Suppressor macrophage treated with lipopolysaccharide for 1 hour (primary cell): ENCODE results near the gene UBR4.
"Not testable (repeated sequence)": the region's sequence is repeated elsewhere in the genome, so short reads cannot be mapped to it uniquely, and the experiment has no call there.

Experiments
- DNase-seq, 3 donors: peaks; one replicate each; pipeline ENCODE4 v3.0.0-alpha.2; 2020 to 2022

Gene UBR4

DNA sequence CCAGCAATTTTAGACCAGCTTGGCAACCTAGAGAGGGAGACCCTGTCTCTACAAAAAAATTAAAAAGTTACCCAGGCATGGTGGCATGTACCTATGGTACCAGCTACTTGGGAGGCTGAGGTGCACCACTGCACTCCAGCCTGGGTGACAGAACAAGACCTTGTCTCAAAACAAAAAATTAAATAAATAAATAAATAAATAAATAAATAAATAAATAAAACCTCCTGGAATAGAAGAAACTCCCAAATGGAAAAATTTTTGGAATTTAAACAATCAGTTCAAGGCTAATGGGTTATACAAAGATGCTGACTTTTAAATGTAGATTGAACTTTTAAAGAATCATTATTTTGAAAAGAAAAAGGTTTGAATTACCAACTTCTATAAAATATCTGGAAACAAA is 22.2 kb downstream of the UBR4 start:
- no peak for DNase-seq

DNA sequence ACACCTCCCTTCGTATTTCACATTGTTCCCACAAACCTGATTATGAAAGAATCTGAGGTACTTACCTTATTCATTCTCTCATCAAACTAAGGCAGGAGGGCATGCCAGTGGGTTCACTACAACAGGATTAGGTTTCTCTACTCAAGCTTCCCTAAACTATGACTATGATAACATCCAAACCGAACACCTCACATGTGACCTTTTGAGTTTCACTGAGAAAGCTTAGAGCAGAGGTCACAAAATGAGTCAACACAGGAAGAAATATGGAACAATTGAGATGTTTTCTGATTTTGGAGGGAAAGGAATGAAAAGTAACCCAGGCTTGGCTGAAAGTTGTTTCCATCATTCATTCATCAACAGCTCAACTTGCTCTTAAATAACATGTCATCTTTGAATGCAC is 24.1 kb downstream of the UBR4 start:
- DNase-seq: no peak

DNA sequence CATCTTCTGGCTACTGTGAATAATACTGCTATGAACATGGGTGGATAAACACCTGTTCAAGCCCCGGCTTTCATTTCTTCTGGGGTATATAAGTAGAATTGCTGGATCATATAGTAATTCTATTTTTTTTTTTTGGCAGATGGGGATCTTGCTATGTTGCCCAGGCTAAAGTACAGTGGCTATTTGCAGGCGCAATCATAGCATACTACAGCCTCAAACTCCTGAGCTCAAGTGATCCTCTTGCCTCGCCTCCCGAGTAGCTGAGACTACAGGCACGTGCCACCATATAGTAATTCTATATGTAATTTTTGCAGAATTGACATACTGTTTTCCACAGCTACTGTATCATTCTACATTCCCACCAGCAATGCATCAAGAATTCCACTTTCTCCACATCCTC is 27.8 kb downstream of the UBR4 start:
- DNase-seq: no peak

DNA sequence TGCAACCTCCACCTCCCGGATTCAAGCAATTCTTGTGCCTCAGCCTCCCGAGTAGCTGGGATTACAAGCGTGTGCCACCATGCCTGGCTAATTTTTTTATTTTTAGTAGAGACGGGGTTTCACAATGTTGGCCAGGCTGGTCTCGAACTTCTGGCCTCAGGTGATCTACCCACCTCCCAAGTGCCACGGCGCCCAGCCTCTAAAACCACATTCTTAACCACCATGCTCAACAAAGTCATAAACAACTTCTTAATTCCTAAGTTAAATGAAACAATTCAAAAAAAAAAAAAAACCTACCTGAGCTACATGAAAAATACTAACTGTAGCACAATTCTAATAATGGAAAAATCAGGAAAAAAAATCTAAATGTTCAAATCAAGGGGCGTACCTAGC is 29.8 kb downstream of the UBR4 start:
- DNase-seq: not testable (repeated sequence)

DNA sequence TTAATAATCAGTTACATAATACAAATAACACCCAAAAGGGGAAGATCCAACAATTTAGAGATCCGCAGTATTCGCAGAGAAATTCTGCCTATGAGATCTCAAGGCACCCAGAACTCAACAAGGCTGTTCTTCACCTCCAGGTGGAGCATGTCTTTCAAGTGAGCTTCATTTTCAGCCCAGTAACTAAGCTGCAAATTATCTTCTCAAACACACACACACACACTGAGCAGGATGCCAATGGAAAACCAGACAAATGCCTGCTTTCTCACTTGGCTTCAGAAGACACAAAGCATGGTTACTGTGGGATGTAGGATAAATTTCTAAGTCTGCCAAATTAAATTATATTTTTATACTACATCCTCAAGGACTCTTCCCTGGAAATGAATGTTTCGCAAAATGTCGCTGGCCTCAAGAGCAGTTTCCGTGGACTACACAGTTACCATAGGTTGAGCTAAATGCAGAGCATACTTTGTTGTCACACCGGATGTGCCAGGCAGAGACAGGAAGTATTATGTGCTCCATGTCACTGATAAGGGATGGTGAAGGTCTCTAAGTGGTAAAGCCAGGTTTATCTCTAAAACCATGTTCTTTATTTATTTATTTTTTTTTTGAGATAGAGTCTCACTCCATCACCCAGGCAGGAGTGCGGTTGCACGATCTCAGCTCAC is 30.3 kb downstream of the UBR4 start:
- peak in 1 of 3 donors; percentile 7 for DNase-seq

DNA sequence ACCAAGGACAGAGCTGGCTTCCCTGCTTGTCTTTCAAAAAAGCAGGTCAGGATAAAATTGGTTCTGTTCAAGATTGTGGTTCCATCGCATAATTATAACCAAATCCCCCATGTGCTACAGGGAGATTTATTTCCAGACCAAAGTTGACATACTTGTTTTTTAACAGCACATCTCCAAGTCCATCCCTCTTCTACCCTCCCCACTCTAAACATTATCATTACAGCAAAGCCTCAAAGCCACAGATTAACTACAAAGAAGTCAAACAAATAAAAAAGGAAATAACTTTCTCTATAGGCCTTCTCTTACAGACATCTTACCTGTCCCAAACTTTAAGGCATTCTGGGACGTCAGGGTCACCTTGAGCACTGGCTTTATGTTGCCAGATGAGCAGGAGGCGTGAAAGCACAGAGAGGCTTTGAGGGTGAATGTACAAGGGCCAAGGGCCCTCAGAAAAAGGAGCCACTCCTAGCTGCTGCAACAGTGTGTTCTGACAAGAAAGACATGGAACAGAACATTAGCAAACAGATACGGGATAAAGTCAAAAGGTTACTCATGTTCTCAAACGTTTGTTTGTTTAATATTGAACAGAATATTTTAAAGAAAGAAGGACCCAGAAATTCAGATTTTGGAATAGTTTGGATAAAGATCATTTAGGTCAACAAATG is 31.2 kb downstream of the UBR4 start:
- no peak for DNase-seq

DNA sequence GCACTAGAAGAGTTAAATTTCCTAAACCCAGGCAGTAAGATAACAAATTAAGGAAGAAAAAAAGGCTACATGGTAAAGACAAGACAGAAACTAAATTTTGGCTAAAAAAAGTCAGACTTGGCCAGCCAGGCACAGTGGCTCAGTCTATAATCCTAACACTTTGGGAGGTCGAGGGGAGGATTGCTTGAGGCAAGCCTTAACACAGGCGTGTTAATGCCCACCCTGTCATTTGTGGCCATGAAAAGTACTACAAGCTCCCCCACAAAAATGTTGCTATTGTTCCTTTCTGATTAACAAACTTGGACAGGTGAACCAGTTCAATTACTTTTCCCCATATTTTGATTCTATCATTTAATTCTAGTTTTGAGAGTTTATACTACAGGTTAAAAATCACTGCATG is 32.3 kb downstream of the UBR4 start:
- no peak for DNase-seq

DNA sequence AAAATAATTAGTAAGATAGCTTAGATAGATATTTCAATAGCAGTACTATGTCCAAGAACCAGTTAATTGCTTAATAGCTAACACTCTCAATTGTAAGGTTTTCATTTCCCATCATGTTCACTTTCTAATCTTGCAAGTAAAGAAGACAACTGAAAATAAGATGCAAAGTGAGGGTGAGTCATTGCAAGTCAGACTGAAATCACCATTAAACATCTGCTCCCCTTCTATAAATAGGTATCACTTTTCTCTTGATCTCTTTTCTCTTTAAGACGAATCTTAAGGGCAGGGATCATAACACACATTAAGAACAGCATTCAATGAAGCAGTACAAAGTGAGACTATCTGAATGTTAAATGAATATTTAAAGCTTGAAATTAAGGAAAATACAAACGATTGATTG is 40.4 kb downstream of the UBR4 start:
- peak in 2 of 3 donors; percentile 7 to 26 for DNase-seq

DNA sequence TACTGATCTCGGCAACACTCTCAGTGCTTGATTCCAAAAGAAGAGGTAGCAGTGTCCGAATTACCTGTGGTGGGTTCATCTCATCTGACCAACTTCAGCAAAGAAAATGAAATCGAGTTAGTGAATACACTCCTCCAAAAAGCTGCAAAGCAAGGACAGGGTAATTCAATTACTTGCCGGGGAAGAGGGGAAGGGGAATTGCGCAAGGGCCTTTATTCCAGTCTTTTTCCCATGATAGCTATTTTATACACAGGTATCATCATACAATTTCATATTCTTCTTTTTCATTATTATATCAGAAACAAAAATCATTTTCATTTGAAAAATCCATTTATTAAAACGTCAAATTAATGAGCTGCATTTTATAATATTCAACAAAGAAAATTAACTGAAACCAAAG is 42.9 kb downstream of the UBR4 start:
- no peak for DNase-seq

DNA sequence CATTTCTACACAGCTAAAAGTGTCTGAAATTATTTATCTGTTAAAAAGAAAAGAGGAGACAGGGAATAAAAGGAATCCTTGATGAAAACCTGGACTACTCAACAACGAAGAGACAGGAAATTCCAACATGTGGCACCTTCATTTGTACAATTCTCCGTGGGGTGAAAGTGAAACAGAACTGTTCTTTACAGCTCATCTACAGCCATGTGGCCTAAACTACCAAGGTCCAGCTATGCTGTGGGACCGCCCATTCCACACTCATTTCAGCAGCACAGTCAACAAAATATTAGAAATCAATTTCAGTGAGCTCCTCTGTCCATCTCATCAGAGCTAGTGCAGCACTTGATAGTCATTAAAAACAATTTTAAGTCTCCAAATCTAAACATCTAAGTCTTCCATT is 44.0 kb downstream of the UBR4 start:
- peak in 1 of 3 donors; percentile 8 for DNase-seq

DNA sequence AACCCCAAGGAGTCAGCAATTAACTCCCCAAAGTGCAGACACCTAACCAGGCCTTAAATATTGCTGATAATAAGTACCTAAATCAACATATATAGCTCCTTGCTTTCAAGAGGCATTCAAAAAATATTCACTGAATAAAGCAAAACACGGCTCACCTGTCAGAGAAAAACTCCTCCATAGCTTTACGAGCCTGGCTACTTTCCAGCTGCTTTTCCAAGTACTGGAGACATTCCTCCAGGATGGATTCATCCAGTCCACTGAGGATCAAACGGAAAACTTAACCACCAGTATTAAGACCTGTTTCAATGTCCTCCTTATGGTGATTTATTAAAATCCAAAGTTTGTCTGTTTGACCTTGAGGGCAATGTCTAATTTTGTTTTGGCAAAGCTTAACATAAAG is 44.6 kb downstream of the UBR4 start:
- no peak for DNase-seq

DNA sequence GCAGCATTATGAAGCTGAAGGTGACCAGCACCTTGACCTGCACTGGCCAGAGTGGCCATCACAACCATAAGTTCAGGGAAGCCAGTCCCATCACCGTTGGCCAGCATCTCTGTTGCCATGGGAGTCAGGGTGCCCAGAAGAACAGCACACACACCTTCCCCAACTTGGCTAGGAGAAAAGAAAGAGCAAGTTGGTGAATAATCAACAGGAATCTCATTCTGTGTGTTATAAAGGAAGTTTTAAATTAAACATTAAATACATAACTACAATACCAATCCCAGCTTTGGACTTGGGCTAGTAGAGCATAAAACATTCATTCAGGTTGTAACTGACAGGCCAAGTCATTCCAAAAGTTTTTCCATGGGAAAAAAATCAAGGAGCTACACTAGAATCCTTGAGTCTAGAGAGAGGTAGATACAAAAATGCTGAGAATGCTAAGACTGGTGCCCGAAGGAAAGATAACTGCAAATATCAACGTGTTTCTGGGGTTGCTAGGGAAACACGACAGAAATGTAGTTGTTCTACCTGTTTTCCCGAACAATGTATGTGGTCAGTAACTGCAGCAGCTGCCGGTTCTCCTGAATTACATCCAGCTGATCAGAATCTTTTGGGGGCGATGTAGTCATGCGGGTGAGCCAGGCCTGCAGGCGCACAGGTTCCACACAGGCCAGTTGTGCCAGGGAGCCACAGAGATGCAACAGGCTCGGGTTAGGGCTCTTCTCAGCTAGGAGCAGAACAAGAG is 45.6 kb downstream of the UBR4 start:
- DNase-seq: no peak

DNA sequence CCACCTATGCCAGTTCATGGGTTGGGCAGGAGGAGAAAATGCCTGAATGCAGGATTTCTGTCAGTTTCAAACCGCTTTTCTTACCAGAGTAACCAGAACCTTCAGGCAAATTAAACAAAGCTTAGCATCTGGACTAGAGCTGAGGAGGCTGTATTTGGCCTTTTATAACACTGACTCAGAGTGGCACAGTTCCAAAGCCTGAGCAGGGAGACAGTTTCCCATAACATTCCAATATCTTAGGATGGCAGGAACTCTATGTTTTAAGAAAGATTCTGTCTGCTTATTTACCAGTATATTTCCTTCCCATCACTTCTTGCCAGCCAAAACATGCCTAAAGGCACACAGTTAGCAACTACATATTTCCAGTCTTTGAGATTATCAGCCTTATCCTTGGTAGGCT is 46.8 kb downstream of the UBR4 start:
- DNase-seq: no peak

DNA sequence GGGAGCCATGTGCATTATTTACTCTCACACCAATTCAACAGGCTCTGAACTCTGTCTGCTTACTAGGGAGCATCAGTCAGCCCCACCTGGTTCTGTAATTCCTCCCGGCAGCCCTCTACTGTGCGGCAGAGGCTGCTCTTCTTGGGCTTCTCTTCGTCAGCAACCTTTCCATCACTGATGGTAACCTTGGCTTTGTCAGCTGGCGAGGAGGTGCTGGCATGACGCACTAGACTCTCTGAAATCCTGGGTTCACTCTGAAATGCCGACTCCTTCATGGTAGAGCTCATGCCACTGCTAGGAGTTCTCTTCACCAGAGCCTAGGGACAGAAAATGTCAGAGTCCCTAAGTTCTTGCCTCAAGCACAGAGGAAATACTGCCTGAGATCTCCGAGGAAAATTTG is 49.2 kb downstream of the UBR4 start:
- DNase-seq: no peak

DNA sequence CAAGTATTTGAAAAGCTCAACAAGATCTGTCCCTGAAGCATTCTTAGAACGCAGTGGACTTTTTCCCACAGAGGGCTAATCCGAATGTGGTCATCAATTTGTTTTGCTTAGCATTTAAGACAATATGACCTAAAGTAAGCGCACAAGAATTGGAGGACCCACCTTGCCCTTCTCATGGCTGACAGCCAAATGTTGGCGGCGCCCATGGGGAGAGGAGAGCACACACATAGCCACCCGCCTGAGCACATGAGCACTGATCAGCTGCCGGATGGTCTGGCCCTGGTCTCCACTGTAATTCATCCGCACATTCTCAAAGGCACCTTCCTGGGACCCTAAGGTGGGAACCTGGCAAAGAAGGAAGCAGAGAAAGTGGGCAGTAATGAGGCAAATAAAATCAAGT is 52.4 kb downstream of the UBR4 start:
- DNase-seq: no peak

DNA sequence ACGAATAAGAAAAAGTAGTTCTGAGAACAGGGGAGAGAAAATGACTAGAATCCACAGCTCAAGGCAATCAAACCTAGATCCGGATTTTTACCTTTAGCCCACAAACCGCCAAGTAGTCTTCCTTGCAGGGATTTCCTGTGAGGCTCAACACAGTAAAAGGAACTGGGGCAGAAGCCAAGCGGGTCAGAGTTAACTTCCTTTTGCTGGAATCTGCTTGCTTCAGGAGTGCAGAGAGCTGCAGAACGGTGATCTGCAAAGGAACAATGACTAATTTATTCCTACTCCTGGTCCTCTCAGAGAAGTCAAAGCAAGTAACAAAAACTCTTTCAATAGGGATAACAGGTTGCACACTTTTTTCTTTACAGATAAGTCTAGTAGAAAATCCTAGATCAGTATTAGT is 53.4 kb downstream of the UBR4 start:
- peak; percentile 50 to 59 (median 51) for DNase-seq

DNA sequence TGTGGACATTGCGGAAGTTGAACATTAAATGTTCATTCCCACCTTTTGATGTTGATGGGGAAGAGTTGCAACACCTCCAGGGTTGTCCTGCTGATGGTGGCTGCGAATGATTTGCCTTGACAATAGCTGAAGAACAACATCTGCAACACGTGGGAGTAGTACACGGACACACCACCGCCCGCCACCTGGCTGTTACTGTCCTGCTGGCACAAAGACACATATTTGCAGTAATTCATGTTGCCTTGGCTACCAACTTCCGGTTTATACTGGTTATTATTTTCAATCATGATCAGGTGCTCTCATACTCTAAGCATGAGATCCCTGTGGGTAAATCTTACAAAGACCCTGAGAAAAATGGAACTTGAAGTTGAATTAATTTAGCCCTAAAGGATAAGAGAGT is 55.2 kb downstream of the UBR4 start:
- DNase-seq: no peak

DNA sequence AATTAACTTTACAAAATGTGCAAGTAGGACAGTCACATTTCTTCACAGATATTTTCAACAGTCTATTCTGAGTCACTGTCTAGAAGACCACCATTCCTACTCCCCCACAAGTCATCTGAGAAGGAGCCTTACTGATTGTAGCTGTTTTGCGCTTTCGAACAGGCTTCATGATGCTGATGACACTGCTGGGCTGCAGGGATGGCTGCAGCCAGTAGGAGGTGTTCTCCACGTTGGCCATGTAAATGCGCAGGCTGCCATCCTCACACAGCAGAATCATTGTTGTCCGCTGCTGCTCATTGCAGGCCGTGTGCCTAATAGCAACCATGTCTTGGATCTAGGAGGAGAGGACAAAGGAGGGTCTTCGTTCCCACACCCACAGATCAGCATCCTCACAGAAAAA is 56.9 kb downstream of the UBR4 start:
- no peak for DNase-seq

DNA sequence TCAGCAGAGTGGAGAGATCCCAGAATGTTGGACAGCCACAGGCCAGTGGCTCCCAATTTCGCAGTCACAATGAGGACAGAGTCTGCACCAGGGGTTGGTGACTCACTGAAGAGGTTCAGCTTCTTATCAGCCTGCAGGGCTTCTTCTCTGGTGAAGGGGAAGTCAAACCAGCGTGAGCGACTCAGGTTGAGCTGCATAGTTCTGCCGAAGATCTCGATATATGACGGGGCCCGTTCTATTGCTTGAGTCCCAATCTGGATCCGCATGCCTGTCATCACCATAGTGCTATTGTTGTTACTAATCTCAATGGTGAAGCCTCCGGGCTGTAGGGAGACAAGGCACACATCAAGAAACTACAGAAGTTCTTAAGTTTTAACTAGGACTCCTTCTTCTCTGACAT is 58.5 kb downstream of the UBR4 start:
- DNase-seq: no peak

DNA sequence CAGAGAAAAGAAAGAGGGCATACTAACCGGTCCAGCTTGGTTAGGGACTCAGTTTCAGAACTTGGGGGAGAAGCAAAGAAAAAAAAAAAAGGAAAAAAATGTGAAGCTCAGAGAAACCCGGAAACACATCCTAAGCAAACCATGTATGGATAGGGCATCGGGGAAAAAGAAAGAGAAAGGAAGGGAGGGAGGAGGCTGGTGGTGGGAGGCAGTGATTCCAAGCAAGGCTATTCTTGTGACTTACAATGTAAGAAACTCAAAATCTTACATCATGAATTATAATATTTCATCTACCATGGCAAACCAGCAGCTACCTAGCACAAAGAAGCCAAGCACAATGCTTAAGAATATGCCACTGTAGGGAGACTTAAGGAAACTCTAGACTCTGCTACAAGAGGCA is 60.3 kb downstream of the UBR4 start:
- DNase-seq: no peak

DNA sequence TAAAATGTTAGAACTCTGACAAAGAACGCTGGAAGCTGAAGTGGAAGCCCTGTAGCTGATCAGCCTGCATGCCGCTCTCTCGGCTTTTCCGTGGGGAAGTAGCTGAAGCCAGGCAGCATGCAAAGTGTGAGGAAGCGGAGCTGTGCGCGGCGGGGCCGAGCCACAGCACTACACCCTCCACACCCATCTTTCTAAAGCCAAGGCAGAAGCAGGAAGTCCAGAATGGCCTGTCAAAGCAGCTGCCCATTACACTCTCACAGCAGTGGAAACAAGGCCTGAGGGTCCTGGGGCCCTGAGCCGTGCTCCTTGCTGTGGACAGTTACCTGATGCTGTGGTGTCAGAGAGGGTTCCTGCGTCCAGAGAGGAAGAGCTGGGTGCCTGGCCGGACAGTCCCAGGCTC is 69.6 kb downstream of the UBR4 start:
- DNase-seq: no peak

DNA sequence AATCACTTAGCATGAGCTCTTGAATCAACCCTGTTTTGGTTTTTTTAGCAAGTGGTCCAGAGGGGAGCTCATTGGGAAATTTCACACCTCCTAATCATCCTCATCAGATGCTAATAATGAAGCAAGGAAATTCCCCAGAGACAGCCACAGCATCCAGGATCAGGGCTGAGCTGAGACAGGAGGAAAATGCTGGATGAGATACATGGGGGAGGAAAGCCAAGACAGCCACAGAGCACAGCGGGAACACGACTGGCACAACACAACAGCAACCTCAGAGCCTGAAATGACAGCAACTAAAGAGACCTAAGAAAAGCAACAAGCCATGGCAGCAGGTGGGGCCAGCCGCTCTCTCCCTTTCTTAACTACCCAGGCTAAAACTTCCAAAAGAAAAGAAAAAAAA is 70.4 kb downstream of the UBR4 start:
- no peak for DNase-seq

DNA sequence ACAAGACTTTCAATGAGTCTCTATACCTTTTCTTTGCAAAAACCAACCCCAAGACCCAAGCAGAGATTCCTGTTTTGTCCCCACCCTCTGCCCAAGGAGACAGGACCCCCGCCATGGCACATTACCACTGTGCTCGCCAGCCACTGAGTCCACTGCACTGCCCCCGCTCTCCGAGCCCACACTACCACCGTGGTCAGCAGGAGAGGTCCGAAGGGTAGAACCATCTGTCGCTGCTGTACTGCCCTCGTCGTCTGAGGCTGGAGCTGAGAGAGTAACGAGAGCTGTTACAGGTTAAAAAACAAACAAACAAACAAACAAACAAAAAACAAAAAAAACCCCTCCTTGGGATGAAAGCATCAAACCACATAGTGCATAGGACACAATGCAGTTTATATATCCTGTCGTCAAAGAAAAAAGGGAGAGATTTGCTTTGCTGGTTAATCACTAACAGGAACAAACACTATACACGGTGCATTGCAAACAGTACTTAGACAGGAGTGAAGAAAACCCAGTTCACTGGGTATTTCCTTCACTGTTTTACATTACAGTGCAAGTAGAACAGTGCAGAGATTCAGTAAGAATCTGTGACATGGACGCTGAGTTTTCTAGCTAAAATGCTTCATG is 71.0 kb downstream of the UBR4 start:
- no peak for DNase-seq

DNA sequence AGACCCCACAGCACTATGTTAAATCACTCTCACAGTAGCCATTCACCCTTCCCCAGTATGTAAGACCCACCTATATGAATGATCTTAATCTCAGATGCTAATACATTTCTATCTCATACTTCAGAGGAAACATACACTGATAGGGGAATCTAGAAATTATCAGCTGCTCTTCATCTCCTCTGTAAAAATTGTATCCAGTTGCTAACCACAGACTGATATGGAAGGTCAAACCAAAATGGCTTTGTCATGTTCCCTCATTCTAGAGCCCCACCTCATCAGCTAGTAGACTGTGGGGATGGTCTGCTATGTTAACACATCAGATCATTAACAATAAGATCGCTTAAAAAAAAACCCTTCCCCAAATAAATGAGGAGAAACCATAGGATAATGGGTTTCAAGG is 71.7 kb downstream of the UBR4 start:
- DNase-seq: no peak
